ENCODE results near the gene GLYR1.

Gene GLYR1

GRCh38 chr16:4803401-4803844 lies 43.7 kb downstream of the GLYR1 start:
- no peak for DNase-seq

- DNase-seq, result peak; percentile 95
Measured at GRCh38 chr16:4802659-4803287, 44.3 kb downstream of the GLYR1 start.

- DNase-seq, result peak; percentile 98
Measured at GRCh38 chr16:4801962-4802658, 45.0 kb downstream of the GLYR1 start, which contains the start of gene ROGDI. ROGDI (minus strand) TSS chr16:4802633; CDS start chr16:4802571, 62 bp downstream.

GRCh38 chr16:4801051-4801961 lies 45.8 kb downstream of the GLYR1 start:
- peak; percentile 33 for DNase-seq

- peak; percentile 77 for DNase-seq
Measured at GRCh38 chr16:4800290-4801041, 46.6 kb downstream of the GLYR1 start.

GRCh38 chr16:4799171-4799855 lies 47.8 kb downstream of the GLYR1 start:
- DNase-seq, result no peak

GRCh38 chr16:4798456-4798855 lies 48.6 kb downstream of the GLYR1 start:
- no peak for DNase-seq

GRCh38 chr16:4797805-4798252 lies 49.3 kb downstream of the GLYR1 start:
- DNase-seq, result no peak

GRCh38 chr16:4796982-4797804 lies 49.9 kb downstream of the GLYR1 start:
- no peak for DNase-seq

GRCh38 chr16:4795828-4796572 lies 51.1 kb downstream of the GLYR1 start:
- no peak for DNase-seq

- peak; percentile 63 for DNase-seq
Measured at GRCh38 chr16:4795181-4795827, 51.8 kb downstream of the GLYR1 start, which contains the start of gene SMIM22. SMIM22 (plus strand) TSS chr16:4795369; CDS start chr16:4795735, 366 bp downstream.

- no peak for DNase-seq
Measured at GRCh38 chr16:4792951-4793513, 54.1 kb downstream of the GLYR1 start.

GRCh38 chr16:4790871-4791270 lies 56.2 kb downstream of the GLYR1 start:
- no peak for DNase-seq

GRCh38 chr16:4790261-4790660 lies 56.8 kb downstream of the GLYR1 start:
- no peak for DNase-seq

GRCh38 chr16:4788910-4789309 lies 58.2 kb downstream of the GLYR1 start:
- no peak for DNase-seq

GRCh38 chr16:4788489-4788889 lies 58.6 kb downstream of the GLYR1 start:
- no peak for DNase-seq

GRCh38 chr16:4787627-4788482 lies 59.2 kb downstream of the GLYR1 start, which contains the start of gene SEPTIN12:
SEPTIN12 (minus strand) TSS chr16:4788345; CDS start chr16:4787645, 700 bp downstream.
- DNase-seq, result no peak

GRCh38 chr16:4787068-4787467 lies 60.0 kb downstream of the GLYR1 start:
- DNase-seq, result no peak

Data from RPMI8226 (cell line).